NCI-H1436 treated with DMSO at 0.1 percent for 48 hours (cell line): Measurements from ENCODE around the gene FRAS1.
"Not testable (repeated sequence)": the region's sequence is repeated elsewhere in the genome, so short reads cannot be mapped to it uniquely, and the experiment has no call there.

Source experiments
- DNase-seq: peaks from one replicate; lab custom pipeline; 2025; lab: John Stamatoyannopoulos, UW

The FRAS1 gene

GRCh38 chr4:78512357-78512920 is 455.3 kb downstream of the FRAS1 start:
- no peak for DNase-seq

- DNase-seq, result no peak
Measured at GRCh38 chr4:78513411-78513975, 456.4 kb downstream of the FRAS1 start.

- peak; percentile 20 for DNase-seq
Measured at GRCh38 chr4:78517050-78517652, 460.0 kb downstream of the FRAS1 start.

- DNase-seq, result no peak
Measured at GRCh38 chr4:78518561-78518960, 461.4 kb downstream of the FRAS1 start.

GRCh38 chr4:78519962-78520361 is 462.8 kb downstream of the FRAS1 start:
- no peak for DNase-seq

GRCh38 chr4:78520808-78521226 is 463.7 kb downstream of the FRAS1 start:
- no peak for DNase-seq

- DNase-seq, result no peak
Measured at GRCh38 chr4:78524009-78524408, 466.9 kb downstream of the FRAS1 start.

- no peak for DNase-seq
Measured at GRCh38 chr4:78525559-78525958, 468.4 kb downstream of the FRAS1 start.

GRCh38 chr4:78527103-78527502 is 470.0 kb downstream of the FRAS1 start:
- no peak for DNase-seq

GRCh38 chr4:78527555-78527954 is 470.4 kb downstream of the FRAS1 start:
- no peak for DNase-seq

- no peak for DNase-seq
Measured at GRCh38 chr4:78528327-78528726, 471.2 kb downstream of the FRAS1 start.

- no peak for DNase-seq
Measured at GRCh38 chr4:78529569-78530209, 472.6 kb downstream of the FRAS1 start.

- DNase-seq, result no peak
Measured at GRCh38 chr4:78532046-78532445, 474.9 kb downstream of the FRAS1 start.

GRCh38 chr4:78533854-78534253 is 476.7 kb downstream of the FRAS1 start:
- no peak for DNase-seq

GRCh38 chr4:78534286-78534955 is 477.3 kb downstream of the FRAS1 start:
- no peak for DNase-seq

- DNase-seq, result no peak
Measured at GRCh38 chr4:78542373-78542772, 485.2 kb downstream of the FRAS1 start.

- no peak for DNase-seq
Measured at GRCh38 chr4:78543424-78544125, 486.5 kb downstream of the FRAS1 start.

GRCh38 chr4:78544678-78545077 is 487.6 kb downstream of the FRAS1 start:
- no peak for DNase-seq

- DNase-seq, result no peak
Measured at GRCh38 chr4:78545275-78546246, 488.4 kb downstream of the FRAS1 start.

GRCh38 chr4:78547899-78548298 is 490.8 kb downstream of the FRAS1 start:
- not testable (repeated sequence) for DNase-seq

GRCh38 chr4:78548889-78549288 is 491.8 kb downstream of the FRAS1 start:
- not testable (repeated sequence) for DNase-seq
